HepG2 (cell line): ENCODE data around the gene SSC5D. TPM values are rescaled to one million over a fixed set of nuclear protein-coding genes. Genes with fewer than 3 reads are reported as not detected.

ENCODE experiments used
- ATAC-seq: fragments of 200-7000 bp; cut with Tn5 transposase; 3 replicates; pipeline ENCODE4 v1.9.1; 2020; ENCODE audit warnings: mild to moderate bottlenecking, moderate library complexity
- BruUV-seq: library from RNA; stranded (reverse); fragments of 400-500 nt; replicated peaks from 2 replicates; lab custom pipeline; 2021; lab: Mats Ljungman, UMichigan
- CTCF ChIA-PET: fragments of 300-600 bp; formaldehyde crosslinking; extraction: SDS; loops from one replicate; lab custom pipeline; 2021; ENCODE audit warnings: low total read pairs, inconsistent platforms, low intra/inter-chr PET ratio; lab: Yijun Ruan, JAX
- POLR2A ChIA-PET: fragments of 350-600 bp; sonication (Branson Sonifier 250); formaldehyde crosslinking; loops from one replicate; lab custom pipeline; 2020; ENCODE audit warnings: antibody characterized with exemption, inconsistent platforms; lab: Yijun Ruan, JAX
- DNase-seq: peaks from one replicate; pipeline ENCODE4 v3.0.0-alpha.2; 2015; ENCODE audit warnings: low spot score
- FAIRE-seq: peaks from 3 replicates; lab custom pipeline; 2011; peaks lifted over from hg19 to GRCh38; lab: Jason Lieb, UNC
- H2AFZ ChIP-seq: one replicate; pipeline ENCODE4 v1.6.1; 2011; ENCODE audit warnings: low read length, inconsistent platforms
- H3K27ac ChIP-seq: fragments of 300-600 bp; 3 replicates; pipeline ENCODE4 v1.8.0; 2011; ENCODE audit warnings: mixed run types, mild to moderate bottlenecking, mixed read lengths, low read length, inconsistent platforms; ENCODE audit not compliant: insufficient read depth; ENCODE audit errors: extremely low read length
- H3K27me3 ChIP-seq, 2 experiments: fragments of 200-600 bp in 1 of 2; 2 replicates in 1 of 2; 3 replicates in 1 of 2; pipeline versions ENCODE4 v1.6.0 to v1.8.0; 2011; ENCODE audit warnings: low read length in 2 of 2, mild to moderate bottlenecking in 2 of 2, moderate library complexity in 2 of 2, inconsistent platforms in 1 of 2; ENCODE audit not compliant: insufficient read depth in 2 of 2, control insufficient read depth in 1 of 2
- H3K36me3 ChIP-seq, 2 experiments: fragments of 200-600 bp in 1 of 2; replicated peaks in 1 of 2; 2 replicates in 1 of 2; 3 replicates in 1 of 2; pipeline versions ENCODE4 v1.5.1 to v1.8.0; 2011; ENCODE audit warnings: low read length in 2 of 2, inconsistent platforms in 1 of 2; ENCODE audit not compliant: insufficient read depth in 2 of 2, control insufficient read depth in 1 of 2
- H3K4me1 ChIP-seq: 2 replicates; pipeline ENCODE4 v1.5.1; 2012; ENCODE audit warnings: low read length, inconsistent platforms; ENCODE audit not compliant: insufficient read depth
- H3K4me2 ChIP-seq: 2 replicates; pipeline ENCODE4 v1.6.0; 2011; ENCODE audit warnings: low read depth, low read length, inconsistent platforms
- H3K4me3 ChIP-seq, 3 experiments: fragments of 200-600 bp in 1 of 3; sonication (generic), shearing (Covaris generic) in 1 of 3; replicated peaks in 1 of 3; 2 replicates each; pipeline ENCODE4 v1.5.1; 2011 to 2016; ENCODE audit warnings: low read length in 3 of 3, inconsistent platforms in 2 of 3, low read depth in 2 of 3, mild to moderate bottlenecking in 2 of 3, control low read depth in 1 of 3, mixed read lengths in 1 of 3; ENCODE audit not compliant: insufficient read depth in 1 of 3
- H3K79me2 ChIP-seq: one replicate; pipeline ENCODE4 v1.6.1; 2011; ENCODE audit warnings: low read length, inconsistent platforms; ENCODE audit not compliant: insufficient read depth
- H3K9ac ChIP-seq: 2 replicates; pipeline ENCODE4 v1.6.0; 2011; ENCODE audit warnings: mild to moderate bottlenecking, low read depth, low read length, inconsistent platforms; ENCODE audit not compliant: insufficient read depth
- H3K9me3 ChIP-seq: 2 replicates; pipeline ENCODE4 v1.5.1; 2012; ENCODE audit warnings: mild to moderate bottlenecking, low read length
- H4K20me1 ChIP-seq: 2 replicates; pipeline ENCODE4 v1.6.0; 2011; ENCODE audit warnings: inconsistent platforms, mild to moderate bottlenecking, low read length, moderate library complexity; ENCODE audit not compliant: insufficient read depth
- CREB1 ChIP-seq, 2 experiments: fragments of 450-650 bp in 1 of 2; IDR thresholded peaks; 2 replicates each; pipeline ENCODE4 v1.6.1; 2016 to 2017; ENCODE audit warnings: control low read depth in 1 of 2, mild to moderate bottlenecking in 1 of 2, missing compliant biosample characterization in 1 of 2, missing genetic modification characterization in 1 of 2
- FOSL1 ChIP-seq: sonication (generic); formaldehyde crosslinking; IDR thresholded peaks from 2 replicates; pipeline ENCODE4 v1.9.0; 2021; ENCODE audit warnings: missing genetic modification reagents, borderline replicate concordance
- GABPB1 ChIP-seq: IDR thresholded peaks from 2 replicates; pipeline ENCODE4 v1.6.1; 2016; ENCODE audit warnings: mild to moderate bottlenecking, missing genetic modification reagents, moderate library complexity, missing compliant biosample characterization
- HMGA1 ChIP-seq: sonication (generic); formaldehyde crosslinking; conservative IDR thresholded peaks from 2 replicates; pipeline ENCODE4 v1.4.0; 2020; ENCODE audit warnings: missing genetic modification reagents
- HMGXB4 ChIP-seq, 2 experiments: sonication (generic) in 1 of 2; formaldehyde crosslinking in 1 of 2; IDR thresholded peaks; 2 replicates each; pipeline versions ENCODE4 v1.4.0 to v1.6.1; 2018 to 2020; ENCODE audit warnings: missing genetic modification reagents in 2 of 2, borderline replicate concordance in 1 of 2, low read depth in 1 of 2, mild to moderate bottlenecking in 1 of 2, missing biosample characterization in 1 of 2
- JUN ChIP-seq: sonication (generic); formaldehyde crosslinking; IDR thresholded peaks from 2 replicates; pipeline ENCODE4 v1.4.0; 2020; ENCODE audit warnings: mild to moderate bottlenecking, missing genetic modification reagents
- RAD21 ChIP-seq: fragments of 450-650 bp; formaldehyde crosslinking; IDR thresholded peaks from 2 replicates; pipeline ENCODE4 v1.5.0; 2020; ENCODE audit warnings: mild to moderate bottlenecking
- SP5 ChIP-seq: IDR thresholded peaks from 2 replicates; pipeline ENCODE4 v1.6.1; 2016; ENCODE audit warnings: low read depth, borderline replicate concordance
- TGIF2 ChIP-seq: IDR thresholded peaks from 2 replicates; pipeline ENCODE4 v1.6.1; 2016; ENCODE audit warnings: control low read depth, missing compliant biosample characterization
- ZBTB38 ChIP-seq: sonication (generic); formaldehyde crosslinking; IDR thresholded peaks from 2 replicates; pipeline ENCODE4 v1.5.1; 2020; ENCODE audit warnings: mild to moderate bottlenecking, missing genetic modification reagents
- ZGPAT ChIP-seq: IDR thresholded peaks from 2 replicates; pipeline ENCODE4 v1.6.1; 2016; ENCODE audit warnings: mild to moderate bottlenecking
- ZNF230 ChIP-seq: sonication (generic); formaldehyde crosslinking; IDR thresholded peaks from 2 replicates; pipeline ENCODE4 v1.4.0; 2020; ENCODE audit warnings: mild to moderate bottlenecking, missing genetic modification reagents
- ZNF281 ChIP-seq: sonication (generic); formaldehyde crosslinking; IDR thresholded peaks from 2 replicates; pipeline ENCODE4 v1.4.0; 2020; ENCODE audit warnings: missing genetic modification reagents, borderline replicate concordance
- ZNF331 ChIP-seq: sonication (generic); formaldehyde crosslinking; IDR thresholded peaks from 2 replicates; pipeline ENCODE4 v1.4.0; 2020; ENCODE audit warnings: missing genetic modification reagents
- ZNF383 ChIP-seq: sonication (generic); formaldehyde crosslinking; IDR thresholded peaks from 2 replicates; pipeline ENCODE4 v1.4.0; 2020; ENCODE audit warnings: missing genetic modification reagents, mild to moderate bottlenecking, borderline replicate concordance
- ZNF614 ChIP-seq: IDR thresholded peaks from 2 replicates; pipeline ENCODE4 v1.6.1; 2018; ENCODE audit warnings: missing biosample characterization, missing genetic modification reagents, inconsistent platforms, borderline replicate concordance
- WGBS: methylation state at CpG from one replicate; pipeline ENCODE4 v1.1.6; 2017; ENCODE audit warnings: low lambda C conversion rate; 5-methylcytosine and 5-hydroxymethylcytosine counted together
- in situ Hi-C: cut with HindIII; loops from 2 replicates; pipeline ENCODE4 v1.10.0; 2017; ENCODE audit warnings: low pct_unique_long_range_greater_than_20kb; ENCODE audit not compliant: extremely low pct_ligation_motif_present
- intact Hi-C: fragments of 100-400 bp; cut with micrococcal nuclease; formaldehyde crosslinking; loops from one replicate; pipeline ENCODE4 v1.10.0; 2022; ENCODE audit not compliant: unreplicated experiment
- polyA plus RNA-seq, 8 experiments: library from polyadenylated mRNA; depleted of rRNA in 3 of 8; stranded (reverse) in 7 of 8; unstranded in 1 of 8; fragments of >200 nt; fragmentation: Illumina TruSeq in 4 of 8; extraction: Trizol in 4 of 8; gene quantifications; 2 replicates each; pipeline versions ENCODE4 v1.2.1 to v1.2.3, GENCODE V29; 2011 to 2016; ENCODE audit warnings: low read depth in 4 of 8, missing spikeins in 1 of 8, mixed read lengths in 1 of 8; ENCODE audit not compliant: insufficient read depth in 1 of 8
- total RNA-seq, 5 experiments: library from RNA; depleted of rRNA; stranded (reverse); fragments of >200 nt; fragmentation: Illumina TruSeq; extraction: Trizol; gene quantifications; 2 replicates each; pipeline ENCODE4 v1.2.3, GENCODE V29; 2016; ENCODE audit warnings: low read depth in 1 of 5

The SSC5D gene
- total and polyA plus RNA-seq, 2 of the 13 experiments (the other 11 are each of a cell fraction or from before 2014, with no cell fraction given) = not detected

GRCh38 chr19:55549500-55550320 is 61.5 kb downstream of the SSC5D start:
- BruUV-seq = TSS peak; percentile 65
- ChIA-PET POLR2A (interaction anchor here (0.7 to 1.3 kb wide), 9 partner anchors 8 to 341 kb away, joined by 3 to 13 read pairs (median 3); partner anchors contain the start of genes FIZ1, PTPRH, U2AF2 and UBE2S), CTCF (no interaction called here)
- DNase-seq (peak; percentile 64), ATAC-seq (peak; percentile 32), FAIRE-seq (no peak)
- Histone ChIP-seq H3K9ac (peak overlapping the region; percentile 68), H3K27me3 (no peaks in the 10 kb centered on the region; a peak in 1 of 5 replicates), H3K4me3 (peak overlapping the region; percentile 55 to 80 (median 66)), H3K9me3 (no peaks in the 10 kb centered on the region), H3K4me2 (peak overlapping the region; percentile 97), H3K4me1 (peaks cover 79% of the 10 kb centered on the region), H2AFZ (no peak overlapping the region), H4K20me1 (no peaks in the 10 kb centered on the region), H3K27ac (peak overlapping the region; percentile 47), H3K79me2 (no peaks in the 10 kb centered on the region), H3K36me3 (no peaks in the 10 kb centered on the region)
- 0% methylated on average over 24 of the region's 36 CpGs for WGBS
- intact Hi-C loops = loop anchor here (10.0 kb wide), 1 partner anchor 55 kb away; the partner anchor contains the start of genes ZNF524 and ZNF865
- in situ Hi-C loops = no loop called here
- TF ChIP-seq RAD21 (CRISPR knock-in tag) (no peak), ZNF614 (CRISPR knock-in tag) (peak; percentile 17; the same call in 1 of the 2 replicates), ZNF230 (CRISPR knock-in tag) (0 out of 2 replicates have a peak, but pooled peaks have one; percentile 58), GABPB1 (CRISPR knock-in tag) (peak; percentile 28; the same call in 1 of the 2 replicates), TGIF2 (CRISPR knock-in tag) (no peak), ZNF331 (CRISPR knock-in tag) (peak; percentile 11; the same call in 1 of the 2 replicates), ZNF383 (CRISPR knock-in tag) (peak; percentile 39; the same call in 1 of the 2 replicates), ZNF281 (CRISPR knock-in tag) (peak; percentile 63; the same call in 1 of the 2 replicates), SP5 (CRISPR knock-in tag) (no peak), JUN (CRISPR knock-in tag) (no peak), HMGXB4 (CRISPR knock-in tag; IDR thresholded peaks at IDR 0.05; ENCODE audit: borderline replicate concordance in 1 of 2, low read depth in 1 of 2) (0 out of 4 replicates have a peak, but pooled peaks of 1 of the 2 experiments have one; percentile 36), HMGA1 (CRISPR knock-in tag) (no peak), ZGPAT (CRISPR knock-in tag) (0 out of 2 replicates have a peak, but pooled peaks have one; percentile 45), ZBTB38 (0 out of 2 replicates have a peak, but pooled peaks have one; percentile 48), FOSL1 (CRISPR knock-in tag) (0 out of 2 replicates have a peak, but pooled peaks have one; percentile 80), CREB1 (IDR thresholded peaks at IDR 0.05) (peak; percentile 11; the same call in 1 of the 2 replicates), CREB1 (CRISPR knock-in tag; IDR thresholded peaks at IDR 0.05) (no peak)
